ENCODE results near the gene SMIM43.

SMIM43 gene

DNA sequence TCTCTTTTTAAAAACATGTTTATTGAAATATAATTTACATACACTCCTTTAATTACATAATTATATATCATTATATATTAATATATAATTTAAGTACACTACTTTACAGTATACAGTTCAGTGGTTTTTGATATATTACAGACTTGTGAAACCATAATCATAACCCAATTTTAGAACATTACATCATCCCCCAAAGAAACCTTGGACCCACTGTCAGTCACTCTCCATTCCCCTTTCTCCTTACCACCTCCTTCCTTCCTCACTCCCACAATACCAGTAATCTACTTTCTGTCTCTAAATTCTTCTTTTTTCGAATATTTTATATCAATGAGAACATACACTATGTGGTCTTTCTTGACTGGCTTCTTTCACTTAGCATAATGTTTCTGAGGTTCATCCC lies 18.2 kb upstream of the SMIM43 start:
- TF ChIP-seq, protein P1, sequence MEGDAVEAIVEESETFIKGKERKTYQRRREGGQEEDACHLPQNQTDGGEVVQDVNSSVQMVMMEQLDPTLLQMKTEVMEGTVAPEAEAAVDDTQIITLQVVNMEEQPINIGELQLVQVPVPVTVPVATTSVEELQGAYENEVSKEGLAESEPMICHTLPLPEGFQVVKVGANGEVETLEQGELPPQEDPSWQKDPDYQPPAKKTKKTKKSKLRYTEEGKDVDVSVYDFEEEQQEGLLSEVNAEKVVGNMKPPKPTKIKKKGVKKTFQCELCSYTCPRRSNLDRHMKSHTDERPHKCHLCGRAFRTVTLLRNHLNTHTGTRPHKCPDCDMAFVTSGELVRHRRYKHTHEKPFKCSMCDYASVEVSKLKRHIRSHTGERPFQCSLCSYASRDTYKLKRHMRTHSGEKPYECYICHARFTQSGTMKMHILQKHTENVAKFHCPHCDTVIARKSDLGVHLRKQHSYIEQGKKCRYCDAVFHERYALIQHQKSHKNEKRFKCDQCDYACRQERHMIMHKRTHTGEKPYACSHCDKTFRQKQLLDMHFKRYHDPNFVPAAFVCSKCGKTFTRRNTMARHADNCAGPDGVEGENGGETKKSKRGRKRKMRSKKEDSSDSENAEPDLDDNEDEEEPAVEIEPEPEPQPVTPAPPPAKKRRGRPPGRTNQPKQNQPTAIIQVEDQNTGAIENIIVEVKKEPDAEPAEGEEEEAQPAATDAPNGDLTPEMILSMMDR (IDR thresholded peaks at IDR 0.05): no peak
- Histone ChIP-seq H3K27ac (no peak overlapping the region), H3K9me3 (no peaks in the 10 kb centered on the region), H3K36me3 (no peaks in the 10 kb centered on the region), H3K27me3 (peaks cover 22% of the 10 kb centered on the region), H3K4me1 (ENCODE audit: control insufficient read depth in 1 of 2, insufficient read depth in 1 of 2, low read depth in 1 of 2, low read length in 1 of 2) (no peaks in the 10 kb centered on the region), H3K4me3 (ENCODE audit: low read depth in 1 of 2, low read length in 1 of 2) (no peak overlapping the region)

DNA sequence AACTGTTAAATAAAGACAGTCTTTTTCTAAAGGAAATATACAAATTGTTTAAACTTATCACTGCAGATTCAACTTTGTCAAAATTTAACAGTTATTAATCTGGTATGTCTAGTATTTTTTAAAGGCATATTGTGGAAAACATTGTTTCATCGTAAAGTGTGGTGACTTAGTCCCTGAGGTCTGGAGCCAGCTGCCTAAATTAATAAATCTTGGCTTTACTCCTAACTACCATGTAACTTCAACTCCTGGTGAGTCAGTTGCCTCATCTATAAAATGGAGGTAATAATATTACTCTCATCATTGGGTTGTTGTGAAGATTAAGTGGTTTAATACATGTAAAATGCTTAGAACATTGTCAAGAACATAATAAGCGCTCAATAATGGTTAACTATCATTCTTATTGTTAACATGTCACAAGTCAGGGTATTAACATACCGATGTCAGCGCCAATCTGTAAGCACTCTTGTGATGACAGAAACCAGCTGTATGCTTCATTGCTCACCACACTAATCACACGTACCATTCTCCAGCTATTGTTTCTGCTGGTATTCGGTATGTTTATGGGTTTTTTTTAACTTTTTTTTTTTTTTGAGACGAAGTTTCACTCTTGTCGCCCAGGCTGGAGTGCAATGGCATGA lies 14.1 kb upstream of the SMIM43 start:
- peaks cover 22% of the 10 kb centered on the region for H3K27me3 ChIP-seq
- H3K4me3 ChIP-seq (ENCODE audit: low read depth in 1 of 2, low read length in 1 of 2): no peak overlapping the region
- H3K9me3 ChIP-seq: no peaks in the 10 kb centered on the region
- no peaks in the 10 kb centered on the region for H3K4me1 ChIP-seq (ENCODE audit: control insufficient read depth in 1 of 2, insufficient read depth in 1 of 2, low read depth in 1 of 2, low read length in 1 of 2)
- H3K36me3 ChIP-seq: no peaks in the 10 kb centered on the region
- H3K27ac ChIP-seq: no peak overlapping the region
- TF ChIP-seq, protein P1 (IDR thresholded peaks at IDR 0.05): no peak

DNA sequence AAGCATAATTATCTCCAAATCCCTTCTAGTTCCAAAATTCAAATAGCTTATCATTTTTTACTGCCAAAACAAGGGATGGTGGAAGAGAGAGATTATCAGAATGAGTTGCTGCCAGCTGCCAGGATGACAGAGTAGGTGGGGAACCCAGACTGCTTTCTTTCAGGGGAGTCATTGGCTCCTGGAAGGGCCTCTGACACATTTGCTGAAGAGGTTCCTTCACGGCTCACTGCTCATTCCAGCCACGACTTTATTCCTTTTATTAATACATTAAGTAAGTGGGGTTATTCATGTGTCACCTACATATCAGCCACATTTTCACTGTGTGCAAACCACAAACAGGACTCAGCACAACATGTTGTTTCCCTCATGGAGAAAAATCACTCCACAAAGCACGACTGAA lies 12.7 kb upstream of the SMIM43 start:
- Histone ChIP-seq H3K4me1 (ENCODE audit: control insufficient read depth in 1 of 2, insufficient read depth in 1 of 2, low read depth in 1 of 2, low read length in 1 of 2) (no peaks in the 10 kb centered on the region), H3K36me3 (no peaks in the 10 kb centered on the region), H3K4me3 (ENCODE audit: low read depth in 1 of 2, low read length in 1 of 2) (no peak overlapping the region), H3K9me3 (no peaks in the 10 kb centered on the region), H3K27ac (no peak overlapping the region), H3K27me3 (peaks cover 31% of the 10 kb centered on the region)
- TF ChIP-seq, protein P1 (IDR thresholded peaks at IDR 0.05): no peak

DNA sequence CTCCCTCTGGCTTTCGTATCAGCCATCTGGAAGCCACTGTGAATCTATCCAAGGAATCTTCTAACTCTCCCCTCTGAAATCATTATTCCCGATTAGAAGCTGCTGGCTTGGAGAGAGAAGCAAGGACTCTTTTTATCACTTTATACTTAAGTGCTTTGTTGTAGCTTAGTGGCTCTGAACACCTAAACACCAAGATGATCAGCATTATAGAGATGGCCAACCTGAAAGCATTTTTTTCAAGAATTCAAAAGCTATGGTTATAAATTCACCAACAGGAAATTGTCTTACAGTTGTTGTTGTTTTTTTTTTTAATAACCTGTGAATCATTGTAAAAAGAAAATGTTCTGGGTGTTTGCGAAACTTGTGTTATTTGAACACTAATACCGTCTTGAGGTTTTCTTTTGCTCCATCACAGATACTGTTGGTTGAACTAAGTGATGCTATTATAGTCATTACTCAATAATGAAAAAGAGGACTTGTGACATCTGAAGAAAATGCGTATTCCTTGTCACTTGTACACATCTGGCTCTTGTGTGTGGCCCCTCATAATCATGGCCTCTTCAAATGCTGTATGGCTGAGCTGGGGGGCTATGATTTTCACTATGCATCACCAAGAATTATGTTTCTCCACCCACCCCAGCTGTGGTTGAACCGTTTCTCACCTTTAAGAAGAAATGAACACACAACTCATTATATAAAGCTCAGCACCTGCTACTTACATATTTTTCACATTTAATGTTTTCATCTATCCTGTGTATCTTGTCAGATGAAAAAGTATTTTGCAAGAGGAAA lies 11.8 kb upstream of the SMIM43 start:
- no peaks in the 10 kb centered on the region for H3K36me3 ChIP-seq
- H3K27ac ChIP-seq: no peak overlapping the region
- H3K4me3 ChIP-seq (ENCODE audit: low read depth in 1 of 2, low read length in 1 of 2): no peak overlapping the region
- no peaks in the 10 kb centered on the region for H3K9me3 ChIP-seq
- TF ChIP-seq, protein P1 (IDR thresholded peaks at IDR 0.05): no peak
- H3K27me3 ChIP-seq: peaks cover 36% of the 10 kb centered on the region
- no peaks in the 10 kb centered on the region for H3K4me1 ChIP-seq (ENCODE audit: control insufficient read depth in 1 of 2, insufficient read depth in 1 of 2, low read depth in 1 of 2, low read length in 1 of 2)

DNA sequence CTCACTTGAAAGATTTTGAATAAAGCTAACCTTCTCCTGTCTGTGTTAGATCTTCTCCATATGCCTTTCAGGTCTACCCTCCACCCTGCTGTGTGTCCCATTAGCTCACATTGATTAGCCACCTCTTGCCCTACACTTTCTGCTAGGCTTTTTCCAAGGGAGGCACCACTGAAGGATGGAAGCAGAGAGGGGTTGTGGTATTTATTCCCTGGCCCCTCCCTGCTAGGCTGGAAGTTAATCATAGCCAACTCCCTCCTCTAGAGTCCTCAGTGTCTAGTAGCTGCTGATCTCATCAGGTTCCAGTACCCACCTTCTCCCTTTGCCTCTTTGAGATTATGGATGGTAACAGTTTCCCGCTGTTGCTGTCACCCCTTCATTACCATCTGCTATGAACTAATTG lies 8.9 kb upstream of the SMIM43 start:
- no peaks in the 10 kb centered on the region for H3K4me1 ChIP-seq (ENCODE audit: control insufficient read depth in 1 of 2, insufficient read depth in 1 of 2, low read depth in 1 of 2, low read length in 1 of 2)
- TF ChIP-seq, protein P1 (IDR thresholded peaks at IDR 0.05): no peak

More for the DNA sequence above, 8.9 kb upstream of the SMIM43 start:
- Histone ChIP-seq H3K4me3 (ENCODE audit: low read depth in 1 of 2, low read length in 1 of 2) (no peak overlapping the region), H3K36me3 (no peaks in the 10 kb centered on the region), H3K9me3 (no peaks in the 10 kb centered on the region), H3K27ac (no peak overlapping the region), H3K27me3 (peaks cover 58% of the 10 kb centered on the region)

All from neutrophil (primary cell).